Activated naive CD8-positive, alpha-beta T cell treated with anti-CD3 and anti-CD28 coated beads, Interleukin-2, amount 10 ng/mL, durations not matched to agents 7 days and 5 days (primary cell): ENCODE measurements around the gene TPSB2. TPM values are rescaled to one million over a fixed set of nuclear protein-coding genes. Genes with fewer than 3 reads are reported as not detected.
"Not testable (repeated sequence)": the region's sequence is repeated elsewhere in the genome, so short reads cannot be mapped to it uniquely, and the experiment has no call there.

Source experiments
- ATAC-seq: fragments of 150-1000 bp; cut with Tn5 transposase; one replicate; pipeline ENCODE4 v1.10.0; 2021; ENCODE audit warnings: low read depth, moderate library complexity
- POLR2A ChIA-PET: fragments of 350-600 bp; sonication (Branson Sonifier 250); formaldehyde crosslinking; loops from one replicate; lab custom pipeline; 2021; ENCODE audit warnings: antibody characterized with exemption; lab: Charles Lee
- DNase-seq: peaks from one replicate; pipeline ENCODE4 v3.0.0; 2021
- H3K27ac Mint-ChIP-seq: one replicate; pipeline ENCODE4 v1.8.0; 2022; ENCODE audit warnings: mild to moderate bottlenecking, mixed read lengths
- H3K27me3 Mint-ChIP-seq: one replicate; pipeline ENCODE4 v1.8.0; 2022; ENCODE audit warnings: mild to moderate bottlenecking, moderate library complexity, mixed read lengths
- H3K36me3 Mint-ChIP-seq: one replicate; pipeline ENCODE4 v1.8.0; 2021; ENCODE audit warnings: mild to moderate bottlenecking, mixed read lengths
- H3K4me1 Mint-ChIP-seq: one replicate; pipeline ENCODE4 v1.8.0; 2021; ENCODE audit warnings: mixed read lengths
- H3K4me3 Mint-ChIP-seq: one replicate; pipeline ENCODE4 v1.8.0; 2022; ENCODE audit warnings: mild to moderate bottlenecking, moderate library complexity, mixed read lengths
- H3K9me3 Mint-ChIP-seq: one replicate; pipeline ENCODE4 v1.8.0; 2021; ENCODE audit warnings: mixed read lengths
- total RNA-seq, 2 experiments: library from RNA; stranded (reverse); gene quantifications; one replicate each; pipeline ENCODE4 v1.2.3, GENCODE V29; 2021

TPSB2 gene
- total RNA-seq, 2 experiments from 2014 or later: not detected

DNA sequence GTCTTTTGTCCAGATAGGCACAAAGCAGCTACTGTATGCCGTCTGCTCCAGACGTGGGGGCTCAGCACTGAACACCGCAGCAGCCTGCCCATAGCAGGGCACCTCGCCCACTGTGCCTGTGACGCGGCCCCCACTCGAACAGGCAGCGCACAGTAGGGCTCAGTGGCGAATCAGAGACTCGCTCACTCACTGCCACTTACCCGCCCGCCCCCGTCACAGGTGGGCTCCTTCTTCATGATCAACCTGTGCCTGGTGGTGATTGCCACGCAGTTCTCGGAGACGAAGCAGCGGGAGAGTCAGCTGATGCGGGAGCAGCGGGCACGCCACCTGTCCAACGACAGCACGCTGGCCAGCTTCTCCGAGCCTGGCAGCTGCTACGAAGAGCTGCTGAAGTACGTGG lies 28.5 kb downstream of the TPSB2 start:
- H3K4me1 Mint-ChIP-seq: peaks cover 3% of the 10 kb centered on the region
- peaks cover 3% of the 10 kb centered on the region for H3K9me3 Mint-ChIP-seq
- POLR2A ChIA-PET: no interaction called here
- H3K27ac Mint-ChIP-seq: no peak overlapping the region
- H3K36me3 Mint-ChIP-seq: no peaks in the 10 kb centered on the region
- H3K4me3 Mint-ChIP-seq: no peak overlapping the region
- ATAC-seq (no peak), DNase-seq (no peak)
- H3K27me3 Mint-ChIP-seq: no peaks in the 10 kb centered on the region

DNA sequence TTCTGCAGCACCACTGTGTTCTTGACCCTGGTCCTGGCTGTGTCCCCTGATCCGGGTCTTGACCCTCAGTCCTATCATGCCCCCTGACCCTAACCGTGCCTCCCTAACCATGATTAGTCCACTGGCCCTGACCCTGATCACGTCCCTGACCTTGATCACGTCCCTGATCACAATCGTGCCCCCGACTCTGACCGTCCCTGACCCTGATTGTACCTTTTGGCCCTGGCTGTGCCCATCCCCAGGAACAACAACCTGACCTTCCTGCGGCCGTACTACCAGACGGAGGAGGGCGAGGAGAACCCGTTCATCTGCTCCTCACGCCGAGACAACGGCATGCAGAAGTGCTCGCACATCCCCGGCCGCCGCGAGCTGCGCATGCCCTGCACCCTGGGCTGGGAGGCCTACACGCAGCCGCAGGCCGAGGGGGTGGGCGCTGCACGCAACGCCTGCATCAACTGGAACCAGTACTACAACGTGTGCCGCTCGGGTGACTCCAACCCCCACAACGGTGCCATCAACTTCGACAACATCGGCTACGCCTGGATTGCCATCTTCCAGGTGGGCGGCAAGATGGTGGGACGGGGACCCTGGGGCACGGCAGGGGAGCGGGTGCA lies 29.9 kb downstream of the TPSB2 start:
- POLR2A ChIA-PET: no interaction called here
- DNase-seq (no peak), ATAC-seq (no peak)
- Mint-ChIP-seq H3K27me3 (no peaks in the 10 kb centered on the region), H3K4me3 (no peak overlapping the region), H3K27ac (no peak overlapping the region), H3K36me3 (no peaks in the 10 kb centered on the region), H3K9me3 (peaks cover 3% of the 10 kb centered on the region), H3K4me1 (peaks cover 4% of the 10 kb centered on the region)

DNA sequence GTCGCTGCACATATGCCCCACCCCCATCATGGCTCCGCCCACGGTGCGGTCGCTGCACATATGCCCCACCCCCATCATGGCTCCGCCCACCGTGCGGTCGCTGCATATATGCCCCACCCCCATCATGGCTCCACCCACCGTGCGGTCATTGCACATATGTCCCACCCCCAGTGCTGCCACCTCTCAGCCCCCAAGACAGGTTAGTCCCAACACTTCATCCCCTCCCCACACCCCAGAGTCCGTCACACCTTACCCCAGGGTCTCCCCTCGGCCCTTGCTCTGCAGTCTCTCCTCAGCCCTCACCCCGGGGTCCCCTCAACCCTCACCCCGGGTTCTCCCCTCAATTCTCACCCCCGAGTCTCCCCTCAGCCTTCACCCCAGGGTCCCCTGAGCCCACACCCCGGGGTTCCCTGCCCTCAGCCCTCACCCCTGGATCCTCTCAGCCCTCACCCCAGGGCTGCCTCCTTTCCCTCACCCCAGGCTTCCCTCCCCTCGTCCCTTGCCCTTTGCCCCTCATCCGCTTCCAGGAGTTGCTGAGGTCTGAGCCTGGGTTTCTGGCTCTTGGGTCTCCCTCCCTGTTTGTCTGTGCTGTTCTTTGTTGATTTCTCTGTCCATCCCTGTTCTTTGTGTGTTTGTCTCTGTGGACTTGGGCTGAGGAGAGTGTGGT lies 30.5 kb downstream of the TPSB2 start:
- H3K27me3 Mint-ChIP-seq: no peaks in the 10 kb centered on the region
- H3K36me3 Mint-ChIP-seq: no peaks in the 10 kb centered on the region
- DNase-seq (no peak), ATAC-seq (no peak)
- H3K4me3 Mint-ChIP-seq: no peak overlapping the region
- no peak overlapping the region for H3K27ac Mint-ChIP-seq
- POLR2A ChIA-PET: no interaction called here
- peaks cover 3% of the 10 kb centered on the region for H3K9me3 Mint-ChIP-seq
- H3K4me1 Mint-ChIP-seq: peaks cover 4% of the 10 kb centered on the region

DNA sequence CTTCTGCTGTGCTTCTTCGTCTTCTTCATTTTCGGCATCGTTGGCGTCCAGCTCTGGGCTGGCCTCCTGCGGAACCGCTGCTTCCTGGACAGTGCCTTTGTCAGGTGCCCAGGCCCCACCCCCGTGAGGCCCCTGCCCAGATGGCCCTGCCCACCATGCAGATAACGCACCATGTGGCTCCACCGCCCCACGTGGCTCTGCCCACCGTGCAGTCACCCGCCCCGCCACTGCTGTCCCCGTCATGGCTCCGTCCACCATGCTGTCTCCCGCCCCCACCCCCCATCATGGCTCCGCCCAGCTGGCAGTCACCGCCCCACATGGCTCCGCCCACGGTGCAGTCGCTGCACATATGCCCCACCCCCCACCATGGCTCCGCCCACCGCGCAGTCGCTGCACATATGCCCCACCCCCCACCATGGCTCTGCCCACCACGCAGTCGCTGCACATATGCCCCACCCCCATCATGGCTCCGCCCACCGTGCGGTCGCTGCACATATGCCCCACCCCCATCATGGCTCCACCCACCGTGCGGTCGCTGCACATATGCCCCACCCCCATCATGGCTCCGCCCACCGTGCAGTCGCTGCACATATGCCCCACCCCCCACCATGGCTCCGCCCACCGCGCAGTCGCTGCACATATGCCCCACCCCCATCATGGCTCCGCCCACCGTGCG lies 31.2 kb downstream of the TPSB2 start:
- not testable (repeated sequence) for H3K9me3 Mint-ChIP-seq, DNase-seq, H3K27ac Mint-ChIP-seq

DNA sequence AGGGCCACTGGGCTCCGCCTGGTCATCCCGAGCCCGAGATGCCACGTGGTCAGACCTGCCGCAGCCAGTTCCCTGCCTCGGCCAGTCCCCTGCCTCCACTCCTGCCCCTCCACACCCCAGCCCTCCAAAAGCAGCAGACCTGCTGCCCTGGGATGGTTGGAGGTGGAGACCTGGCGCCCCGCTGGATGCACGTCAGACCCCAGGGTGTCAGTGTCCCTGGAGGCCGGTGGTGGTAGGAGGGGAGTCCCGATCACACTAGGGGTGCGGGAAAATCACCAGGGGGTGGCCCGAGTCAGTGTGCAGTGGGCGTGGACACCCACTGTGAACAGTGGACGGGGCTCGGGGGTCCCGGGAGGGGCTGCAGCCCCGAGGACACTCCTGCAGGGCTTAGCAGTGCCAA lies 31.8 kb downstream of the TPSB2 start:
- POLR2A ChIA-PET: no interaction called here
- no peaks in the 10 kb centered on the region for H3K27me3 Mint-ChIP-seq
- ATAC-seq: no peak
- peaks cover 4% of the 10 kb centered on the region for H3K4me1 Mint-ChIP-seq
- peaks cover 3% of the 10 kb centered on the region for H3K9me3 Mint-ChIP-seq
- no peaks in the 10 kb centered on the region for H3K36me3 Mint-ChIP-seq
- no peak for DNase-seq
- no peak overlapping the region for H3K4me3 Mint-ChIP-seq
- no peak overlapping the region for H3K27ac Mint-ChIP-seq

More for the DNA sequence above, 31.2 kb downstream of the TPSB2 start:
- ATAC-seq, H3K27me3 Mint-ChIP-seq, H3K4me3 Mint-ChIP-seq, H3K36me3 Mint-ChIP-seq, H3K4me1 Mint-ChIP-seq, POLR2A ChIA-PET: not testable (repeated sequence)

DNA sequence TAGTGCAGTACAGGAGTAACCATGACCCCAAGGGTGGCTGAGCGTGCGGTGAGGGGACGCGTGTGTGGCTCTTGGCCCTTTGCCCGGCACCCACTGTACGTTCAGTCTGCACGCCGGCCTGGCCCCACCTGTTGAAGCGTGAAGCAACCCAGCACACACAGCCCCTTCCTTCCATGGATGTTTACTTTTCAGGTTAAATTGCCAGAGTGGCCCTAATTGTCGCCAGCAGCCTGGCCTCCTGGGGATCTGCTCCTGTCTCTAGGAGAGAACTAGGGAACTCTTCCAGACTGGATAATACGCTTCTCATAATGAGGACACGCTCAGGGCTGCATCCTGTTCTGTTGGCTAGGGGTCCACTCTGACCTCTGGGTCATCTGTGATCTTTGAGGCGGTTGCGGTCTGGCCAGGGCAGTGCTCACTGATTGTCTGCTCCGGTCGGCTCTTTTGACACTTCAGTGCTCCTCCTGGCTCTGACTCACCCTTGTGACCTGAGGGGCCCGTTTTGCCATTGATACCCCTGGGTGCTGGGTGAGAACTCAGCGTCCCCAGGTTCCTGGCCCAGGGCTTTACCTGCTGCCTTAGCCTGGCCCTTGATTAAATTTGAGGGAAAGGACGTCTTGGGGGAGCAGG lies 32.6 kb downstream of the TPSB2 start:
- ATAC-seq (no peak), DNase-seq (no peak)
- Mint-ChIP-seq H3K27ac (no peak overlapping the region), H3K36me3 (no peaks in the 10 kb centered on the region), H3K9me3 (peaks cover 3% of the 10 kb centered on the region), H3K27me3 (no peaks in the 10 kb centered on the region), H3K4me1 (peaks cover 4% of the 10 kb centered on the region), H3K4me3 (no peak overlapping the region)
- POLR2A ChIA-PET: no interaction called here

DNA sequence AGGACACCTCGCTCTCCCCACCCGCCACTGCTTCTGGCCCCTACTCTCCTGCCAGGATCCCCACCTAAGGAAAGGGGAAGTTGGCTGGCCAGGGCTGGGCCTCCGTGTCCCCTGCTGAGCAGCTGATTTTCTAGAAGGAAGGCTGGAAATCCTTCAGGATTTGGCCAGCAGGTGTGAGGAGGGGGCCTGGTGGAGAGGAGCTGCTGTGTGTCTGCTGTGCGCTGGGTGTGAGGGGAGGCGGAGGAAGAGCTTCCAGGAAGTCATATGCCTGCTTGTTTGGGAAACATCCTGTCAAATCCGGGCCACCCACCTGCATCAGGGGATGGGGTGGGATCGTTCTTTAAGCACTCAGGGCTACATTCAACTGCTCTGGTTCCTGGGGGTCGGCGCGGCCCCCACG lies 33.5 kb downstream of the TPSB2 start:
- H3K9me3 Mint-ChIP-seq: peaks cover 3% of the 10 kb centered on the region

DNA sequence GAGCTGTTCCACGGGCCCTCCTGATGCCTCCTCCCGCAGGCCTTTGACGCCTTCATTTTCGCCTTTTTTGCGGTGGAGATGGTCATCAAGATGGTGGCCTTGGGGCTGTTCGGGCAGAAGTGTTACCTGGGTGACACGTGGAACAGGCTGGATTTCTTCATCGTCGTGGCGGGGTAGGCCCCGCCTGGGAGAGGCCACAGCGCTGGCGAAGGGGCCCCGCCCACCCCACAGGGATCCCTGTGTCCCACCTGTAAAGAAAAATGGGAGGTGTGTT lies 34.7 kb downstream of the TPSB2 start:
- H3K27me3 Mint-ChIP-seq: no peaks in the 10 kb centered on the region
- ATAC-seq: no peak
- H3K4me3 Mint-ChIP-seq: no peak overlapping the region

More for the DNA sequence above, 33.5 kb downstream of the TPSB2 start:
- H3K4me1 Mint-ChIP-seq: peaks cover 4% of the 10 kb centered on the region
- ATAC-seq: no peak
- no peaks in the 10 kb centered on the region for H3K27me3 Mint-ChIP-seq
- DNase-seq: no peak
- POLR2A ChIA-PET: no interaction called here
- H3K4me3 Mint-ChIP-seq: no peak overlapping the region
- H3K27ac Mint-ChIP-seq: no peak overlapping the region
- no peaks in the 10 kb centered on the region for H3K36me3 Mint-ChIP-seq

DNA sequence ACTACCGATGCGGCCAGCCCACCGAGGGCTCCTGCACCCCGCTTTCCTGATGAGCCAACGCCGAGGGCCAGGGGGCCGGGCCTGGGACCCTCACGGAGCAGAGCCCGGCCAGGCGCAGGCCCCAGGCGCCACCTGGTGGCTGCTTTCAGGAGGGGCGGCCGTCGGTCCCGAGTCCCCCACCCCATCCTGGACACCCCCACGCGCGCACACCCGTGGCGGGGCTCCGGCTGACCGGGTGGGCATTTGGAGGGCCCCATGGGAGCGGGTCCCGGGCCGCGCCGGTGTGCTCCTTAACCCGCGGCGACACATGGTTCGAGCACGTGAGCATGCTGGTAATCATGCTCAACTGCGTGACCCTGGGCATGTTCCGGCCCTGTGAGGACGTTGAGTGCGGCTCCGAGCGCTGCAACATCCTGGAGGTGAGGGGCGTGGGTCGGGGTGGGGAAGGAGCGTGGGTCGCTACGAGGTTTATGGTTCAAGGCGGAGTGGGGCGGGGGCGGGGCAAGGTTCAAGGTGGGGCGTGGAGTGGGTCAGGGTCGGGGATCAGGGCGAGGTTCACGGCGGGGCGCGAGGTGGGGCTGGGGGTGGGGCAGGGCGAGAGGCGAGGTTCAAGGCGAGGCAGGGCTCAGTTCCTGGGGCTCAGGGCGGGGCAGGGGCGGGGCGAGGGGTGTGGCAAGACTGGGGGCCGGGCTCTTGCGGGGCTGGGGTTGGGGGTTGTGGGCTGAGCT lies 35.2 kb downstream of the TPSB2 start:
- ATAC-seq (no peak), DNase-seq (peak; percentile 51)
- no peaks in the 10 kb centered on the region for H3K36me3 Mint-ChIP-seq
- peaks cover 1% of the 10 kb centered on the region for H3K9me3 Mint-ChIP-seq
- no peak overlapping the region for H3K4me3 Mint-ChIP-seq
- H3K27me3 Mint-ChIP-seq: no peaks in the 10 kb centered on the region
- H3K4me1 Mint-ChIP-seq: peaks cover 3% of the 10 kb centered on the region
- H3K27ac Mint-ChIP-seq: no peak overlapping the region
- POLR2A ChIA-PET: no interaction called here

More for the DNA sequence above, 34.7 kb downstream of the TPSB2 start:
- Mint-ChIP-seq H3K9me3 (peaks cover 3% of the 10 kb centered on the region), H3K27ac (no peak overlapping the region), H3K4me1 (peaks cover 4% of the 10 kb centered on the region), H3K36me3 (no peaks in the 10 kb centered on the region)
- POLR2A ChIA-PET: no interaction called here
- no peak for DNase-seq

DNA sequence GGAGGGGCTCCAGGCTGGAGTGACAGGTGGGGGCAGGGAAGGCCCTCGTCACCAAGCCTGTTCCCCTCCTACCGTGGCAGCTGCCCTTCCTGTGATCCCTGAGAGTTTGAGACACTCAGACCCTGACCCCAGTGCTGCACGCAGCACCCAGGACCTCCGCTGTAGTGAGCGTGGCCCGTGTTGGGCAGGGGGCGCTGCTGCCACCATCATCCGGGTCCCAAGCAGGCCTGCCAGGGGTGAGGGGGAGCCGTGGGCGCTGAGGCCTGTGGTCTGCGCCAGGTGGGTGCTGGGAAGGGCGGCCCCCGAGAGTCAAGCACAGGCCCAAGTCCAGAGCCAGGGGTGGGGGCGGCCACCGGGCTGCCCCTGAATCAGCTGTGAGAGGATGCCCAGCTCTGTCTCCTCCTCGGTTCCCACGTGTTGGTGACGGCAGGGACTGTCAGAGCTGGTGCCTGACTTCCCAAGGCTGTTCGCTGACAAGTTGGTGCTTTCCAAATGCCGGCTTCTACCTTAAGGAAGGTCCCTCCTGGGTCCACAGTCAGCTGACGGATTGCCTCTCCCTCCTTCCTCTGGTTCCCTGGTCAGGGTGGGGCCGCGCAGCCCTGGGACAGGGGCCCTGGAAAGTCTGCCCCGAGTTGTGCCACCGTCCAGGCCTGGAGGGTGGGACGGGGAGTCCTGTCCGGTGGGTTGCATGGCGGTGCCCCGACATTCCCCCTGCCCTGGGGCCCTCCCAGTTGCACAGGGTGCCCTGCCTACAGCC lies 36.0 kb downstream of the TPSB2 start:
- H3K9me3 Mint-ChIP-seq: no peaks in the 10 kb centered on the region
- no peaks in the 10 kb centered on the region for H3K27me3 Mint-ChIP-seq
- ATAC-seq: no peak

DNA sequence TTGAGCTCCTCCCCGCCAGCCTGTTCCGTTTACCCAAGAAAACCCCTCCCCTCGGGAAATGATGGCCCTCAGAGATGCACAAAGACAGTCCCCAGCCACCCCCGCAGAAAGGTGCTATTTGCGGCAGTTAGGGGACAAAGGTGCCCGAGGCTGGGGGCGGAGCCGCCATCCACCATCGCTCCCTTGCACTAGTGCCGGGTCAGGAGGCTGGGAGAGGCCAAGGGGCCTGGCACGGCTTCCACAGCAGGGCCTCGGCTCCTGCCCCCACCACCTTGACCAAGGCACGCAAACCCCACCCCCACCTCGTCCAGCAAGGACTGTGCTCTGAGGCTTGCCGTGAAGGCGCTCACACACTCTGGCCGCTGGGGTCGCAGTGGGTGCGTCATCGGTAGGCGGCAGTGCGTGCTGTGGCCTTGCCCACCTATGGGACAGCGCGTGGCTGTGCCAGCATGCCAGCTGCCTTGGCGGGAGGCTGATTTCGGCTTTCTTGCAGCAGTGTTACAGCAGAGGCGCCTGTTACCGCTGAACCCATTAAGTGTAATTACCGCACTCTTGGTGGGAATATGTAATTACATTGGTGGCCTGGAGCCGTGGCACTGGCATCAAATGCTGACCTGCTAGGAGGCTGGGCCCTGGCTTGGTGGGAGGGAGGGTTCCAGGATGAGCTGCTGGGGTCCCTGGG lies 36.7 kb downstream of the TPSB2 start:
- no peak overlapping the region for H3K4me3 Mint-ChIP-seq
- no peak for DNase-seq
- peaks cover 1% of the 10 kb centered on the region for H3K4me1 Mint-ChIP-seq
- no peaks in the 10 kb centered on the region for H3K27me3 Mint-ChIP-seq
- no peaks in the 10 kb centered on the region for H3K9me3 Mint-ChIP-seq
- H3K36me3 Mint-ChIP-seq: no peaks in the 10 kb centered on the region
- no peak for ATAC-seq
- no peak overlapping the region for H3K27ac Mint-ChIP-seq
- POLR2A ChIA-PET: no interaction called here

More for the DNA sequence above, 36.0 kb downstream of the TPSB2 start:
- Mint-ChIP-seq H3K4me1 (peaks cover 1% of the 10 kb centered on the region), H3K36me3 (no peaks in the 10 kb centered on the region), H3K4me3 (no peak overlapping the region), H3K27ac (no peak overlapping the region)
- POLR2A ChIA-PET: no interaction called here
- no peak for DNase-seq

DNA sequence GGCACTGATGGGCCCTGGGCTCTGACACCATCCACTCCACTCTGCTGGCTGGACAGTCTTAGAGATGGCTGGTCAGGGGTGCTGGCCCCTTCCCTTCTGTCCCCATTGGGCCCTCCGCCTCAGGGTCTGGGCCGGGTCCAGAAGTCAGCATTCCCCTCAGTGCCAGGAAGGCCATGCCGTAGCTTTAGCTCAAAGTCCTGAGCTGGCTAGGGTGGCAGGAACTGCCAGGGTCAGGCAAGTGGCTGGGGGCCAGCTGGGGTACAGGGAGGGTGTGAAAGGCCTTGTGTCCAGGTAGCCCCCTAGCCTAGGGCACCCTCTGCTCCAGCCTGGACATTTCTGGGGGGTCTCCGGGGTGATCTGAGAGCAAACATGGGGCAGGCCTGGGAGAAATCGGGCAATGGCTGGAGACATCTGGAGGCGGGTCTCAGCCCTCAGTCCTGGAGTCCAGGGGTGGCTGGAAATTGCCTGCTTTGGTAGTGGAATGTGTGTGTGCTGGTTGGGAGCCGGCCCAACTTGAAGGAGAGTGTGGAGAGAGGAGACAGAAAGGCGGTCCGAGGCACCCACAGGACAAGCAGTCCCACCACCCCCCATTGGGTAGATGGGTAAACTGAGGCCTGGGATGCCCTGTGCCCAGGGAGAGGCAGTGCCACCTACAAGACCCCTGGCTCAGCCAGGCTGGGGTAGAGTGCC lies 37.5 kb downstream of the TPSB2 start:
- POLR2A ChIA-PET: no interaction called here
- H3K36me3 Mint-ChIP-seq: no peaks in the 10 kb centered on the region
- no peaks in the 10 kb centered on the region for H3K9me3 Mint-ChIP-seq
- peaks cover 1% of the 10 kb centered on the region for H3K4me1 Mint-ChIP-seq
- H3K27ac Mint-ChIP-seq: no peak overlapping the region
- no peak for ATAC-seq
- no peak for DNase-seq
- no peaks in the 10 kb centered on the region for H3K27me3 Mint-ChIP-seq
- H3K4me3 Mint-ChIP-seq: no peak overlapping the region
